Astrocyte of the cerebellum (primary cell): ENCODE results near the gene MYO1H.
"Not testable (repeated sequence)": the region's sequence is repeated elsewhere in the genome, so short reads cannot be mapped to it uniquely, and the experiment has no call there.

ENCODE experiments used
- DNase-seq: peaks from one replicate; pipeline ENCODE4 v3.0.0-alpha.2; 2011; ENCODE audit warnings: low read depth
- H3K4me3 ChIP-seq: 2 replicates; pipeline ENCODE4 v1.5.1; 2011; ENCODE audit warnings: mild to moderate bottlenecking, low read depth, low read length, moderate library complexity
- CTCF ChIP-seq: IDR thresholded peaks from 2 replicates; pipeline ENCODE4 v1.5.1; 2012; ENCODE audit warnings: low read length, low read depth, moderate library complexity, mild to moderate bottlenecking; ENCODE audit errors: missing control alignments
- in situ Hi-C: cut with HindIII; loops from 2 replicates; pipeline ENCODE4 v1.10.0; 2017; ENCODE audit warnings: low sequenced_read_pairs

The MYO1H gene

GRCh38 chr12:109464642-109465351, 117.1 kb downstream of the MYO1H start:
- in situ Hi-C loops = no loop called here
- DNase-seq = no peak
- no peak for TF ChIP-seq CTCF
- no peak overlapping the region for H3K4me3 ChIP-seq

DNA sequence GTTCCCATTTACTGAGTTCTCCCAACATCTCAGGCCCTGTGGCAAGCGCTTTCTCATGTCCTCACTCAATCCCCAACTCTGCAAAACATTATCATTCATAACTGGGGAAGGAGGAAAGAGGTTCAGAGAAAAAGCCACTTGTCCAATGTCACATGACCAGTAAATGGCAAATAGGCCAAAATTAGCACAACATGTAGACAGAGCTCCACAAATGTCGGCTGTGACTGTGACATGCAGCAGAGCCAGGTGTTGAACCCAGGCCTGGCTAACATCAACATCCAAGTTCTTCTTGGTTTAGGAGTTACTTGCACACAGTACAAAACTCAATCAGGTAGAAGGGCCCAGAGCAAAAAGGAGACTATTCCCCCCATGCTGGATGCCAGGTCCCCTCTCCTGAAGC, 118.6 kb downstream of the MYO1H start:
- in situ Hi-C loops = no loop called here
- TF ChIP-seq CTCF = no peak
- H3K4me3 ChIP-seq = no peak overlapping the region
- no peak for DNase-seq

DNA sequence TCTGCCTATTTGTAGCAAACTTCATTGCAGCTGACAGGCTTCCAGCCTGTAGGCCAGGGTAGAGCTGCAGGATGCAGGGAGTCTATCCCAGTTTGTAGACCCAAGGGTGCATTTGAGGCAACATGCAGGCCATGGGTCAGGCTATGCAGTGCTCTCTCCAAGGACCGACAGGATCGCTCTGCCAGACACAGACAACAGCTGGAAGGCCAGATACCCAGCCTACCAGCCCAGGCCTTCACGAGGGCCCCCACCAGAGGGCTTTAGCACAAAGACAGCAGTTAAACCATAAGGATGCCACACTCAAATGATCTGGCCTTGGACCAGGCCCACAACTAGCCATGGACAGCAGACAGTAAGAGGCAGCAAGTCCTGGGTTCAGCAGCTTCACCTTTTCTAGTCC, 119.1 kb downstream of the MYO1H start:
- in situ Hi-C loops = no loop called here
- no peak for DNase-seq
- no peak for TF ChIP-seq CTCF
- no peak overlapping the region for H3K4me3 ChIP-seq

- no peak overlapping the region for H3K4me3 ChIP-seq
- no peak for TF ChIP-seq CTCF
- DNase-seq = no peak
- in situ Hi-C loops = no loop called here
Measured at GRCh38 chr12:109467978-109468676, 120.4 kb downstream of the MYO1H start.

GRCh38 chr12:109469517-109469916, 121.8 kb downstream of the MYO1H start:
- no peak overlapping the region for H3K4me3 ChIP-seq
- TF ChIP-seq CTCF = no peak
- in situ Hi-C loops = no loop called here
- DNase-seq = no peak

DNA sequence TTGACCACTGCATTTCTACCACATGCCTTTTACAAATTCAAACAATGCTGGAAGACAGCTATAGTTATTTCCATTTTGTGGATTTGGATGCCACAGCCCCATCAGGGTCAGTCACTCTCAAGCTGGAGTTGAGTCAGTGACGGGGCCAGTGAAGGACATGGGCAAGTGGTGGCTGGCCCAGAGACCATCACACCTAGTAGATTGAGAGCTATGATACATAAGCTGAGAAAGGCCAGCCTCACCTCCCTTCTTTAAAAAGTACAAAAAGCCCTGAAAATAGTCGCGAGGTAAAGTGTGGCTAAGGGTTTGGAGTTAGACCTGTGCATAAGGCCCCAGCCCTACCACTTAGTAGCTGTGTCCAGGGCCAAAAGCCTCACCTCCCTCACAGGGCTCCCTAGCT, 125.3 kb downstream of the MYO1H start:
- H3K4me3 ChIP-seq = no peak overlapping the region
- no peak for DNase-seq
- TF ChIP-seq CTCF = no peak
- in situ Hi-C loops = no loop called here

DNA sequence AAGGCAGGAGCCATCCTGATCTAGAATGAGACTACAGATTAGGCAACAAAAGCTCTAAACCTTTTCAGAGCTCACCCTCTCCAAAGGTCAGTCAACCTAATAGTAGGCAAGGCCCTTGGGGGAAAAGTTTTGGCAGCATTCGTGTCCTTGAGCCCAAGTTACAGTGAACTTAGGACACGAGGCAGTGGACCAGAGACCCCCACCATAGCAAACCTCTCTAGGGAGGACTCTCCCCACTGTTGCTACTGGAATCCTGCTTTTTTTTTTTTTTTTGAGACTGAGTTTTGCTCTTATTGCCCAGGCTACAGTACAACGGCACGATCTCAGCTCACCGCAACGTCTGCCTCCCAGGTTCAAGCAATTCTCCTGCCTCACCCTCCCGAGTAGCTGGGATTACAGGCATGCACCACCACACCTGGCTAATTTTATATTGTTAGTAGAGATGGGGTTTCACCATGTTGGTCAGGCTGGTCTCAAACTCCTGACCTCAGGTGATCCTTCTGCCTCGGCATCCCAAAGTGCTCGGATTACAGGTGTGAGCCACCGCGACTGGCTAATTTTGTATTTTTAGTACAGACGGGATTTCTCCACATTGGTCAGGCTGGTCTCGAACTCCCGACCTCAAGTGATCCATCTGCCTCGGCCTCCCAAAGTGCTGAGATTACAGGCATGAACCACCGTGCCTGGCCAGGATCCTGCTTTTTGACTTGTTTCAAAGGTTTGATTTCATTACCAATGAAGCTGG, 126.0 kb downstream of the MYO1H start:
- in situ Hi-C loops, H3K4me3 ChIP-seq, DNase-seq: not testable (repeated sequence)
